ENCODE results near the gene CSTB.

DNA sequence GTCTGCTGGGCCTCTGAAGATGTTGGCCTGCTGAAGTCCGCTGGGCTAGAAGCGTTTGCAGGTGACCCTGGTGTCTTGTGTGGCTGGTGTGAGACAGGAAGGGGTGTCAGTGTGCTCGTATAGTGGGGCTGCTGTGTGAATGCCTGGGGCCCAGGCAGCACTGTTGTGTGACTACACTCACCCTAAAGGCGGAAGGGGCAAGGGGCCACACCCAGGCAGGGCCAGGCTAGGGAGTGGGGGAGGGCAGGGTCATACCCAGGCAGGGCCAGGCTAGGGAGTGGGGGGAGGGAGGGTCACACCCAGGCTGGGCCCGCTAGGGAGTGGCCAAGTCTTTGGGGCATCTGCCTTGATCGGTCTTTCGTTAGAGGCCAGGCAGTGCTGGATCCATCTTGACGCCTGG is 32.2 kb downstream of the CSTB start:
- TF ChIP-seq POLR2A (IDR thresholded peaks at IDR 0.05; ENCODE audit: low read depth, low read length) (no peak), POLR2AphosphoS5 (IDR thresholded peaks at IDR 0.05; ENCODE audit: insufficient read depth, low read depth, low read length) (no peak), EZH2 (IDR thresholded peaks at IDR 0.05; ENCODE audit: borderline replicate concordance, low read depth, low read length, severe bottlenecking) (no peak), FOS (IDR thresholded peaks at IDR 0.05; ENCODE audit: borderline replicate concordance, insufficient read depth, low read length) (no peak), MYC (IDR thresholded peaks at IDR 0.05; ENCODE audit: low read depth, low read length) (no peak), JUN (IDR thresholded peaks at IDR 0.05; ENCODE audit: borderline replicate concordance, insufficient read depth, insufficient read length, low read depth) (no peak)
- TF ChIP-seq, protein P1, sequence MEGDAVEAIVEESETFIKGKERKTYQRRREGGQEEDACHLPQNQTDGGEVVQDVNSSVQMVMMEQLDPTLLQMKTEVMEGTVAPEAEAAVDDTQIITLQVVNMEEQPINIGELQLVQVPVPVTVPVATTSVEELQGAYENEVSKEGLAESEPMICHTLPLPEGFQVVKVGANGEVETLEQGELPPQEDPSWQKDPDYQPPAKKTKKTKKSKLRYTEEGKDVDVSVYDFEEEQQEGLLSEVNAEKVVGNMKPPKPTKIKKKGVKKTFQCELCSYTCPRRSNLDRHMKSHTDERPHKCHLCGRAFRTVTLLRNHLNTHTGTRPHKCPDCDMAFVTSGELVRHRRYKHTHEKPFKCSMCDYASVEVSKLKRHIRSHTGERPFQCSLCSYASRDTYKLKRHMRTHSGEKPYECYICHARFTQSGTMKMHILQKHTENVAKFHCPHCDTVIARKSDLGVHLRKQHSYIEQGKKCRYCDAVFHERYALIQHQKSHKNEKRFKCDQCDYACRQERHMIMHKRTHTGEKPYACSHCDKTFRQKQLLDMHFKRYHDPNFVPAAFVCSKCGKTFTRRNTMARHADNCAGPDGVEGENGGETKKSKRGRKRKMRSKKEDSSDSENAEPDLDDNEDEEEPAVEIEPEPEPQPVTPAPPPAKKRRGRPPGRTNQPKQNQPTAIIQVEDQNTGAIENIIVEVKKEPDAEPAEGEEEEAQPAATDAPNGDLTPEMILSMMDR (IDR thresholded peaks at IDR 0.05; ENCODE audit: extremely low read depth in 1 of 2, insufficient read depth in 1 of 2, low read depth in 1 of 2, low read length in 2 of 2), result no peak
- TF ChIP-seq, protein P2, sequence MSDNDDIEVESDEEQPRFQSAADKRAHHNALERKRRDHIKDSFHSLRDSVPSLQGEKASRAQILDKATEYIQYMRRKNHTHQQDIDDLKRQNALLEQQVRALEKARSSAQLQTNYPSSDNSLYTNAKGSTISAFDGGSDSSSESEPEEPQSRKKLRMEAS (IDR thresholded peaks at IDR 0.05; ENCODE audit: insufficient read depth, insufficient read length), result no peak
